GM23338 (cell line): Measurements from ENCODE around the gene KIAA0513. TPM values are rescaled to one million over a fixed set of nuclear protein-coding genes. Genes with fewer than 3 reads are reported as not detected.

ENCODE experiments used
- ATAC-seq: fragments of 200-7000 bp; cut with Tn5 transposase; 3 replicates; pipeline ENCODE4 v1.9.1; 2020
- DNase-seq: peaks from one replicate; pipeline ENCODE4 v3.0.0-alpha.2; 2015; ENCODE audit warnings: low spot score
- H2AFZ ChIP-seq: fragments of 200-600 bp; sonication (generic); 2 replicates; pipeline ENCODE4 v1.8.0; 2016; ENCODE audit warnings: antibody characterized with exemption, mild to moderate bottlenecking, moderate library complexity
- H3F3A ChIP-seq: fragments of 200-600 bp; sonication (generic); replicated peaks from 2 replicates; pipeline ENCODE4 v1.8.0; 2017; ENCODE audit warnings: antibody characterized with exemption, mixed run types, low read depth
- H3K27ac ChIP-seq: fragments of 200-600 bp; sonication (generic); 2 replicates; pipeline ENCODE4 v1.6.1; 2016; ENCODE audit warnings: low read depth
- H3K27me3 ChIP-seq: fragments of 200-600 bp; sonication (generic); 2 replicates; pipeline ENCODE4 v1.8.0; 2016; ENCODE audit warnings: mild to moderate bottlenecking, mixed run types, moderate library complexity; ENCODE audit not compliant: insufficient read depth
- H3K36me3 ChIP-seq: fragments of 200-600 bp; sonication (generic); 2 replicates; pipeline ENCODE4 v1.8.0; 2016; ENCODE audit warnings: mild to moderate bottlenecking; ENCODE audit not compliant: insufficient read depth
- H3K4me1 ChIP-seq: fragments of 200-600 bp; sonication (generic); 2 replicates; pipeline ENCODE4 v1.8.0; 2016; ENCODE audit warnings: mild to moderate bottlenecking, moderate library complexity; ENCODE audit not compliant: insufficient read depth
- H3K4me2 ChIP-seq: fragments of 200-600 bp; sonication (generic); 2 replicates; pipeline ENCODE4 v1.7.1; 2017; ENCODE audit warnings: mixed run types
- H3K4me3 ChIP-seq: fragments of 200-600 bp; sonication (generic); 2 replicates; pipeline ENCODE4 v1.6.1; 2016; ENCODE audit warnings: mixed run types
- H3K79me2 ChIP-seq: fragments of 200-600 bp; sonication (generic); replicated peaks from 2 replicates; pipeline ENCODE4 v1.8.0; 2017; ENCODE audit warnings: mild to moderate bottlenecking; ENCODE audit not compliant: insufficient read depth
- H3K9me2 ChIP-seq: fragments of 200-600 bp; sonication (generic); 2 replicates; pipeline ENCODE4 v1.8.0; 2017; ENCODE audit not compliant: insufficient read depth
- H4K20me1 ChIP-seq: fragments of 200-600 bp; sonication (generic); replicated peaks from 2 replicates; pipeline ENCODE4 v1.8.0; 2017; ENCODE audit warnings: mild to moderate bottlenecking; ENCODE audit not compliant: insufficient read depth
- H3K27ac Mint-ChIP-seq: 2 replicates; pipeline ENCODE4 v1.8.0; 2020; ENCODE audit warnings: inconsistent platforms, mild to moderate bottlenecking, moderate library complexity, mixed read lengths
- H3K27me3 Mint-ChIP-seq: 3 replicates; pipeline ENCODE4 v1.8.0; 2022; ENCODE audit warnings: low read depth, mild to moderate bottlenecking, moderate library complexity, mixed read lengths, inconsistent platforms; ENCODE audit not compliant: insufficient read depth, poor library complexity
- H3K36me3 Mint-ChIP-seq: 3 replicates; pipeline ENCODE4 v1.8.0; 2021; ENCODE audit warnings: low read depth, mild to moderate bottlenecking, inconsistent platforms, moderate library complexity, mixed read lengths
- H3K4me1 Mint-ChIP-seq: 3 replicates; pipeline ENCODE4 v1.8.0; 2020; ENCODE audit warnings: mild to moderate bottlenecking, inconsistent platforms, mixed read lengths
- H3K4me3 Mint-ChIP-seq: 3 replicates; pipeline ENCODE4 v1.8.0; 2021; ENCODE audit warnings: moderate library complexity, mild to moderate bottlenecking, inconsistent platforms, mixed read lengths
- H3K9me3 Mint-ChIP-seq: 3 replicates; pipeline ENCODE4 v1.8.0; 2020; ENCODE audit warnings: moderate library complexity, mild to moderate bottlenecking, inconsistent platforms, mixed read lengths
- CREB1 ChIP-seq: fragments of 250-450 bp; sonication (Bioruptor Pico); IDR thresholded peaks from 2 replicates; pipeline ENCODE4 v1.5.0; 2020; ENCODE audit warnings: low read depth, mild to moderate bottlenecking, moderate library complexity
- CTCF ChIP-seq, 2 experiments: fragments of 200-600 bp in 1 of 2; sonication (generic) in 1 of 2; conservative IDR thresholded peaks; 2 replicates each; pipeline versions ENCODE4 v1.5.1 to v1.6.1; 2016 to 2017; ENCODE audit warnings: antibody characterized with exemption in 2 of 2, low read depth in 2 of 2, mild to moderate bottlenecking in 2 of 2, moderate library complexity in 1 of 2
- ETS1 ChIP-seq: IDR thresholded peaks from 2 replicates; pipeline ENCODE4 v1.6.1; 2016; ENCODE audit warnings: antibody characterized with exemption
- EZH2 ChIP-seq: fragments of 200-600 bp; sonication (generic); IDR thresholded peaks from one replicate; pipeline ENCODE4 v1.8.0; 2017; ENCODE audit warnings: antibody characterized with exemption, mild to moderate bottlenecking, low read depth; ENCODE audit not compliant: unreplicated experiment
- EZH2phosphoT487 ChIP-seq: fragments of 200-600 bp; sonication (generic); IDR thresholded peaks from one replicate; pipeline ENCODE4 v1.8.1; 2018; ENCODE audit warnings: antibody characterized with exemption; ENCODE audit not compliant: unreplicated experiment
- JUNB ChIP-seq: IDR thresholded peaks from one replicate; pipeline ENCODE4 v1.6.1; 2016; ENCODE audit warnings: antibody characterized with exemption; ENCODE audit not compliant: unreplicated experiment
- NANOG ChIP-seq: IDR thresholded peaks from 2 replicates; pipeline ENCODE4 v1.6.1; 2016; ENCODE audit warnings: antibody characterized with exemption, borderline replicate concordance
- POLR2AphosphoS5 ChIP-seq: IDR thresholded peaks from 2 replicates; pipeline ENCODE4 v1.6.1; 2016; ENCODE audit warnings: antibody characterized with exemption, low read depth
- REST ChIP-seq: IDR thresholded peaks from one replicate; pipeline ENCODE4 v1.6.1; 2018; ENCODE audit warnings: antibody characterized with exemption; ENCODE audit not compliant: unreplicated experiment
- STAT1 ChIP-seq: IDR thresholded peaks from one replicate; pipeline ENCODE4 v1.6.1; 2016; ENCODE audit warnings: antibody characterized with exemption; ENCODE audit not compliant: unreplicated experiment
- ZNF114 ChIP-seq: fragments of 250-450 bp; sonication (Bioruptor Pico); IDR thresholded peaks from 2 replicates; pipeline ENCODE4 v1.5.0; 2020; ENCODE audit warnings: mild to moderate bottlenecking, moderate library complexity
- ZNF331 ChIP-seq: fragments of 250-450 bp; sonication (Bioruptor Pico); IDR thresholded peaks from 2 replicates; pipeline ENCODE4 v1.5.0; 2020; ENCODE audit warnings: low read depth, mild to moderate bottlenecking, moderate library complexity
- ZNF462 ChIP-seq: fragments of 250-450 bp; sonication (Bioruptor Pico); IDR thresholded peaks from 2 replicates; pipeline ENCODE4 v1.5.0; 2020; ENCODE audit warnings: mild to moderate bottlenecking, moderate library complexity
- polyA plus RNA-seq: library from polyadenylated mRNA; unstranded; fragments of >200 nt; fragmentation: Nextera tagmentation; extraction: Ambion mirVana; gene quantifications from 2 replicates; pipeline ENCODE4 v1.2.1, GENCODE V29; 2016
- total RNA-seq: library from RNA; depleted of rRNA; stranded (reverse); fragments of >200 nt; shearing (Covaris generic); gene quantifications from 2 replicates; pipeline ENCODE4 v1.2.3, GENCODE V29; 2014

KIAA0513 gene
- total and polyA plus RNA-seq, 2 experiments from 2014 or later = 2.1 to 8.7 TPM

- no peak overlapping the region for H3K27ac Mint-ChIP-seq
- H3K4me1 ChIP-seq = no peaks in the 10 kb centered on the region
These were observed 7.2 kb downstream of the KIAA0513 start for GRCh38 chr16:85034591-85035433.

More at GRCh38 chr16:85034591-85035433, 7.2 kb downstream of the KIAA0513 start:
- H3K27me3 ChIP-seq = no peaks in the 10 kb centered on the region
- TF ChIP-seq REST = no peak
- no peak for TF ChIP-seq CTCF (conservative IDR thresholded peaks at IDR 0.05; ENCODE audit: low read depth in 2 of 2)
- TF ChIP-seq ETS1 = no peak
- TF ChIP-seq ZNF114 (CRISPR knock-in tag) = no peak
- TF ChIP-seq POLR2AphosphoS5 = no peak
- TF ChIP-seq CREB1 = no peak
- TF ChIP-seq NANOG = no peak
- no peak for TF ChIP-seq STAT1
- no peak for TF ChIP-seq ZNF331 (CRISPR knock-in tag)
- no peak for TF ChIP-seq JUNB
- no peak for TF ChIP-seq ZNF462 (CRISPR knock-in tag)
- no peak for TF ChIP-seq EZH2
- TF ChIP-seq EZH2phosphoT487 = no peak
- H3K27ac ChIP-seq = no peak overlapping the region
- no peaks in the 10 kb centered on the region for H3F3A ChIP-seq
- no peaks in the 10 kb centered on the region for H3K9me2 ChIP-seq
- Mint-ChIP-seq H3K36me3 (no peaks in the 10 kb centered on the region), H3K9me3 (no peaks in the 10 kb centered on the region), H3K27me3 (peaks cover 7% of the 10 kb centered on the region), H3K4me3 (no peak overlapping the region), H3K4me1 (peaks cover 9% of the 10 kb centered on the region)
- H3K36me3 ChIP-seq = no peaks in the 10 kb centered on the region
- H3K4me3 ChIP-seq = no peak overlapping the region
- no peaks in the 10 kb centered on the region for H4K20me1 ChIP-seq
- DNase-seq (no peak), ATAC-seq (no peak)
- H3K79me2 ChIP-seq = no peaks in the 10 kb centered on the region
- no peak overlapping the region for H2AFZ ChIP-seq
- H3K4me2 ChIP-seq = no peak overlapping the region
